CD14-positive monocyte (primary cell): Measurements from ENCODE around the gene TOGARAM2. TPM values are rescaled to one million over a fixed set of nuclear protein-coding genes. Genes with fewer than 3 reads are reported as not detected.

Experiments used
- DNase-seq, 3 donors: peaks; one replicate each; pipeline ENCODE4 v3.0.0-alpha.2; 2011 to 2022
- H2AFZ ChIP-seq: 2 replicates; pipeline ENCODE4 v1.6.0; 2012; ENCODE audit warnings: mild to moderate bottlenecking, low read depth, low read length, inconsistent platforms; ENCODE audit not compliant: insufficient read depth, poor library complexity, severe bottlenecking
- H3K27ac ChIP-seq, 2 donors: 1 replicate in 1 of 2; 2 replicates in 1 of 2; pipeline ENCODE4 v1.5.1; 2012 to 2013; ENCODE audit warnings: low read length in 2 of 2, control low read depth in 1 of 2, inconsistent platforms in 1 of 2, low read depth in 1 of 2, mild to moderate bottlenecking in 1 of 2
- H3K27me3 ChIP-seq, 2 donors: one replicate each; pipeline versions ENCODE4 v1.6.0 to v1.6.1; 2011 to 2013; ENCODE audit warnings: low read length in 2 of 2; ENCODE audit not compliant: control insufficient read depth in 2 of 2, insufficient read depth in 2 of 2
- H3K36me3 ChIP-seq, 2 donors: replicated peaks in 1 of 2; 1 replicate in 1 of 2; 2 replicates in 1 of 2; pipeline versions ENCODE4 v1.5.1 to v1.6.1; 2012 to 2013; ENCODE audit warnings: low read length in 2 of 2, control low read depth in 1 of 2, inconsistent platforms in 1 of 2, mild to moderate bottlenecking in 1 of 2; ENCODE audit not compliant: insufficient read depth in 2 of 2, control insufficient read depth in 1 of 2
- H3K4me1 ChIP-seq, 2 donors: 1 replicate in 1 of 2; 2 replicates in 1 of 2; pipeline versions ENCODE4 v1.5.1 to v1.6.1; 2012 to 2013; ENCODE audit warnings: low read length in 2 of 2, control low read depth in 1 of 2, inconsistent platforms in 1 of 2, mild to moderate bottlenecking in 1 of 2, moderate library complexity in 1 of 2; ENCODE audit not compliant: insufficient read depth in 2 of 2, control insufficient read depth in 1 of 2
- H3K4me2 ChIP-seq: replicated peaks from 2 replicates; pipeline ENCODE3; 2012; ENCODE audit warnings: low read length, moderate library complexity, mild to moderate bottlenecking; ENCODE audit not compliant: poor library complexity, severe bottlenecking; ENCODE audit errors: extremely low read depth
- H3K4me3 ChIP-seq, 3 experiments: fragments of 200-600 bp in 1 of 3; sonication (generic) in 1 of 3; replicated peaks in 1 of 3; 1 replicate in 2 of 3; 2 replicates in 1 of 3; pipeline ENCODE4 v1.5.1; 2011 to 2013; ENCODE audit warnings: low read length in 3 of 3, mild to moderate bottlenecking in 3 of 3, control low read depth in 2 of 3, low read depth in 2 of 3, inconsistent platforms in 1 of 3, moderate library complexity in 1 of 3
- H3K79me2 ChIP-seq: 2 replicates; pipeline ENCODE4 v1.6.0; 2012; ENCODE audit warnings: mild to moderate bottlenecking, control low read depth, inconsistent platforms, low read length, moderate library complexity; ENCODE audit not compliant: insufficient read depth
- H3K9ac ChIP-seq: 2 replicates; pipeline ENCODE4 v1.6.0; 2017; ENCODE audit warnings: low read length, mild to moderate bottlenecking; ENCODE audit not compliant: insufficient read depth, poor library complexity, severe bottlenecking
- H3K9me3 ChIP-seq, 2 donors: replicated peaks in 1 of 2; 1 replicate in 1 of 2; 2 replicates in 1 of 2; pipeline versions ENCODE4 v1.5.1 to v1.6.1; 2012 to 2013; ENCODE audit warnings: low read length in 2 of 2, control low read depth in 1 of 2; ENCODE audit not compliant: control insufficient read depth in 1 of 2, insufficient read depth in 1 of 2
- H4K20me1 ChIP-seq: 2 replicates; pipeline ENCODE4 v1.6.0; 2012; ENCODE audit warnings: mild to moderate bottlenecking, low read length, control low read depth, moderate library complexity; ENCODE audit not compliant: insufficient read depth
- H3K27ac Mint-ChIP-seq, 7 donors: one replicate each; pipeline ENCODE4 v1.8.0; 2020; ENCODE audit warnings: mild to moderate bottlenecking in 7 of 7, mixed read lengths in 7 of 7, moderate library complexity in 6 of 7, inconsistent platforms in 2 of 7
- H3K27me3 Mint-ChIP-seq, 3 donors: one replicate each; pipeline ENCODE4 v1.8.0; 2021 to 2022; ENCODE audit warnings: low read depth in 3 of 3, mild to moderate bottlenecking in 3 of 3, mixed read lengths in 3 of 3, moderate library complexity in 3 of 3, inconsistent platforms in 1 of 3
- H3K36me3 Mint-ChIP-seq, 2 donors: one replicate each; pipeline ENCODE4 v1.8.0; 2020; ENCODE audit warnings: mixed read lengths in 2 of 2, inconsistent platforms in 1 of 2, mild to moderate bottlenecking in 1 of 2
- H3K4me1 Mint-ChIP-seq: one replicate; pipeline ENCODE4 v1.8.0; 2020; ENCODE audit warnings: mild to moderate bottlenecking, mixed read lengths
- H3K4me3 Mint-ChIP-seq, 2 donors: one replicate each; pipeline ENCODE4 v1.8.0; 2020; ENCODE audit warnings: mild to moderate bottlenecking in 2 of 2, mixed read lengths in 2 of 2, moderate library complexity in 1 of 2
- H3K9me3 Mint-ChIP-seq, 7 donors: one replicate each; pipeline ENCODE4 v1.8.0; 2020 to 2022; ENCODE audit warnings: mixed read lengths in 7 of 7, mild to moderate bottlenecking in 6 of 7, moderate library complexity in 6 of 7, inconsistent platforms in 2 of 7
- WGBS: methylation state at CpG from one replicate; pipeline ENCODE4 v1.1.5; 2013; ENCODE audit warnings: missing lambda C conversion rate; ENCODE audit not compliant: insufficient coverage; 5-methylcytosine and 5-hydroxymethylcytosine counted together
- intact Hi-C, 2 donors: fragments of 100-400 bp; cut with micrococcal nuclease; formaldehyde crosslinking; loops; one replicate each; pipeline versions ENCODE4 v1.15.0 to v1.15.1; 2023
- polyA plus RNA-seq, 3 donors: library from polyadenylated mRNA; depleted of rRNA in 1 of 3; unstranded in 2 of 3; stranded (reverse) in 1 of 3; fragments of 300-500 nt in 2 of 3; fragments of >200 nt in 1 of 3; fragmentation: Illumina TruSeq in 2 of 3; gene quantifications; 1 replicate in 2 of 3; 2 replicates in 1 of 3; pipeline ENCODE4 v1.2.3, GENCODE V29; 2012 to 2021
- TF ChIP-seq, protein P1 (sequence below): fragments of 200-600 bp; IDR thresholded peaks from one replicate; pipeline ENCODE4 v1.8.0; 2022; ENCODE audit warnings: antibody characterized with exemption, mild to moderate bottlenecking

Gene TOGARAM2
- polyA plus RNA-seq, 3 donors = 0.23 to 5.5 TPM; not detected in 1

- intact Hi-C loops = no loop called here
These were observed 74.5 kb downstream of the TOGARAM2 start for GRCh38 chr2:29055601-29056000.

DNA sequence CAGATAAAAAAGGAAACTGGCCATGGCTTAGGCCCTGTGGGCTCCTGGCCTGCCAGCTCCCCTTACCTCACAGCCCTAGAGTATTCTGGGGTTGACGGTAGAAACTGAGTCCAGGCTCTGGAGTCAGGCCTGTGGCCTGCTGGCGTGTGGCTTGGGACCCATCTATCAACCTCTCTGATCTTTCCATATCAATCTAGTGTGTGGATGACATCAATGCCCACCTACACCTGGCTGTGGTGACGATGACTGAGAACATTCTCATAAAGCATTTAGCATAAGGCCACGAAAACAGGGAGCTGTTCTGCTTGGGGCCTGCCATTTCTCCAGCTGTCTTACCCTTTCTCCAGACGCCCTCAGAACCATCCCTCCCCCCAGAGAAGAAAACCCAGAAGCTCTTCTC, 75.4 kb downstream of the TOGARAM2 start:
- intact Hi-C loops = no loop called here
- H3K4me1 ChIP-seq = no peaks in the 10 kb centered on the region
- no peak overlapping the region for H3K4me3 ChIP-seq
- H2AFZ ChIP-seq = no peak overlapping the region
- H3K4me2 ChIP-seq = no peak overlapping the region
- no peaks in the 10 kb centered on the region for H3K36me3 Mint-ChIP-seq
- DNase-seq = no peak
- no peaks in the 10 kb centered on the region for H3K27me3 ChIP-seq
- H3K27me3 Mint-ChIP-seq = peaks cover 0 to 1% (median 1%) of the 10 kb centered on the region in 3 donors
- no peak overlapping the region for H3K27ac Mint-ChIP-seq
- no peaks in the 10 kb centered on the region for H3K9me3 ChIP-seq
- H3K4me3 Mint-ChIP-seq = no peak overlapping the region
- no peaks in the 10 kb centered on the region for H3K79me2 ChIP-seq
- H3K9ac ChIP-seq = no peak overlapping the region
- WGBS = 96% methylated on average over 4 of the region's 5 CpGs
- no peaks in the 10 kb centered on the region for H4K20me1 ChIP-seq
- H3K4me1 Mint-ChIP-seq = peaks cover 3% of the 10 kb centered on the region
- no peak overlapping the region for H3K27ac ChIP-seq
- H3K36me3 ChIP-seq = no peaks in the 10 kb centered on the region
- no peaks in the 10 kb centered on the region for H3K9me3 Mint-ChIP-seq
- TF ChIP-seq, protein P1, sequence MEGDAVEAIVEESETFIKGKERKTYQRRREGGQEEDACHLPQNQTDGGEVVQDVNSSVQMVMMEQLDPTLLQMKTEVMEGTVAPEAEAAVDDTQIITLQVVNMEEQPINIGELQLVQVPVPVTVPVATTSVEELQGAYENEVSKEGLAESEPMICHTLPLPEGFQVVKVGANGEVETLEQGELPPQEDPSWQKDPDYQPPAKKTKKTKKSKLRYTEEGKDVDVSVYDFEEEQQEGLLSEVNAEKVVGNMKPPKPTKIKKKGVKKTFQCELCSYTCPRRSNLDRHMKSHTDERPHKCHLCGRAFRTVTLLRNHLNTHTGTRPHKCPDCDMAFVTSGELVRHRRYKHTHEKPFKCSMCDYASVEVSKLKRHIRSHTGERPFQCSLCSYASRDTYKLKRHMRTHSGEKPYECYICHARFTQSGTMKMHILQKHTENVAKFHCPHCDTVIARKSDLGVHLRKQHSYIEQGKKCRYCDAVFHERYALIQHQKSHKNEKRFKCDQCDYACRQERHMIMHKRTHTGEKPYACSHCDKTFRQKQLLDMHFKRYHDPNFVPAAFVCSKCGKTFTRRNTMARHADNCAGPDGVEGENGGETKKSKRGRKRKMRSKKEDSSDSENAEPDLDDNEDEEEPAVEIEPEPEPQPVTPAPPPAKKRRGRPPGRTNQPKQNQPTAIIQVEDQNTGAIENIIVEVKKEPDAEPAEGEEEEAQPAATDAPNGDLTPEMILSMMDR = no peak

More at GRCh38 chr2:29055601-29056000, 74.5 kb downstream of the TOGARAM2 start:
- Histone ChIP-seq H4K20me1 (no peaks in the 10 kb centered on the region), H3K27me3 (no peaks in the 10 kb centered on the region), H2AFZ (no peak overlapping the region), H3K36me3 (no peaks in the 10 kb centered on the region), H3K4me2 (no peak overlapping the region), H3K9me3 (no peaks in the 10 kb centered on the region), H3K27ac (no peak overlapping the region), H3K4me3 (no peak overlapping the region), H3K9ac (no peak overlapping the region), H3K4me1 (no peaks in the 10 kb centered on the region), H3K79me2 (no peaks in the 10 kb centered on the region)
- Mint-ChIP-seq H3K4me1 (peaks cover 3% of the 10 kb centered on the region), H3K9me3 (no peaks in the 10 kb centered on the region), H3K36me3 (no peaks in the 10 kb centered on the region), H3K27me3 (peaks cover 0 to 4% (median 1%) of the 10 kb centered on the region in 3 donors), H3K4me3 (no peak overlapping the region), H3K27ac (no peak overlapping the region)
- TF ChIP-seq, protein P1 = no peak
- DNase-seq = no peak
- no CpG with 5 or more reads among the region's 1 CpG for WGBS
